GM19193 (cell line): ENCODE measurements around the gene ISLR2.

Experiments
- POLR2A ChIP-seq: IDR thresholded peaks from 4 replicates; pipeline ENCODE4 v1.6.1; 2011; ENCODE audit not compliant: insufficient read depth, insufficient read length; ENCODE audit errors: extremely low read depth

Gene ISLR2

GRCh38 chr15:74167891-74168331 lies 37.5 kb downstream of the ISLR2 start:
- no peak for TF ChIP-seq POLR2A

GRCh38 chr15:74168711-74169126 lies 38.3 kb downstream of the ISLR2 start:
- no peak for TF ChIP-seq POLR2A

- TF ChIP-seq POLR2A = no peak
These were observed 39.9 kb downstream of the ISLR2 start for GRCh38 chr15:74170071-74170844.

GRCh38 chr15:74170875-74171578 lies 40.6 kb downstream of the ISLR2 start:
- TF ChIP-seq POLR2A = no peak

- TF ChIP-seq POLR2A = no peak
These were observed 41.7 kb downstream of the ISLR2 start for GRCh38 chr15:74171965-74172541.

GRCh38 chr15:74172701-74173379 lies 42.5 kb downstream of the ISLR2 start:
- TF ChIP-seq POLR2A = no peak

GRCh38 chr15:74173380-74174218 lies 43.2 kb downstream of the ISLR2 start, which contains the start of gene ISLR:
ISLR (plus strand) TSS chr15:74173710; CDS start chr15:74174859, 1,149 bp downstream.
- no peak for TF ChIP-seq POLR2A

GRCh38 chr15:74174219-74174957 lies 44.0 kb downstream of the ISLR2 start:
- TF ChIP-seq POLR2A = no peak

- TF ChIP-seq POLR2A = no peak
These were observed 44.5 kb downstream of the ISLR2 start for GRCh38 chr15:74174958-74175253.

GRCh38 chr15:74175271-74176191 lies 45.1 kb downstream of the ISLR2 start:
- TF ChIP-seq POLR2A = no peak

GRCh38 chr15:74176262-74177214 lies 46.2 kb downstream of the ISLR2 start:
- TF ChIP-seq POLR2A = no peak
